A549 (cell line): ENCODE data around the gene SP2. TPM values are rescaled to one million over a fixed set of nuclear protein-coding genes. Genes with fewer than 3 reads are reported as not detected.

ENCODE experiments used
- ATAC-seq, 2 experiments: fragments of 200-7000 bp in 1 of 2; fragments of >200 bp in 1 of 2; cut with Nextera tagmentation in 1 of 2; cut with Tn5 transposase in 1 of 2; 3 replicates each; pipeline versions ENCODE4 v1.8.0 to v1.9.1; 2018 to 2020; ENCODE audit warnings: mild to moderate bottlenecking in 1 of 2, moderate library complexity in 1 of 2
- CTCF ChIA-PET: fragments of 300-600 bp; sonication (Branson Sonifier 250); formaldehyde crosslinking; extraction: SDS; loops from one replicate; lab custom pipeline; 2021; ENCODE audit warnings: antibody characterized with exemption, inconsistent platforms; lab: Yijun Ruan, JAX
- POLR2A ChIA-PET: fragments of 350-600 bp; formaldehyde crosslinking; extraction: SDS; loops from one replicate; lab custom pipeline; 2021; ENCODE audit warnings: antibody characterized with exemption, inconsistent platforms; lab: Yijun Ruan, JAX
- DNase-seq, 2 experiments: peaks; one replicate each; pipeline versions ENCODE4 v3.0.0 to v3.0.0-alpha.2; 2011 to 2016; ENCODE audit warnings: low read depth in 1 of 2, low spot score in 1 of 2
- FAIRE-seq: peaks from 2 replicates; lab custom pipeline; 2011; peaks lifted over from hg19 to GRCh38; lab: Jason Lieb, UNC
- H3K27ac ChIP-seq, 2 experiments: fragments of >200 bp; sonication (Bioruptor Twin); formaldehyde crosslinking; 3 replicates each; pipeline ENCODE4 v1.5.1; 2016 to 2017
- H3K4me1 ChIP-seq: fragments of >200 bp; sonication (Bioruptor Twin); formaldehyde crosslinking; 3 replicates; pipeline ENCODE4 v1.6.1; 2016
- H3K4me2 ChIP-seq: fragments of >200 bp; sonication (Bioruptor Twin); formaldehyde crosslinking; 3 replicates; pipeline ENCODE4 v1.6.1; 2016
- H3K4me3 ChIP-seq: fragments of >200 bp; sonication (Bioruptor Twin); formaldehyde crosslinking; 3 replicates; pipeline ENCODE4 v1.5.1; 2016
- H3K9me3 ChIP-seq: fragments of >200 bp; sonication (Bioruptor Twin); formaldehyde crosslinking; 3 replicates; pipeline ENCODE4 v1.6.1; 2016
- BCL3 ChIP-seq: fragments of >200 bp; sonication (Bioruptor Twin); formaldehyde crosslinking; IDR thresholded peaks from 3 replicates; pipeline ENCODE4 v1.6.1; 2016
- CBX8 ChIP-seq: fragments of 200-600 bp; sonication (generic); IDR thresholded peaks from 2 replicates; pipeline ENCODE4 v1.6.1; 2016
- CHD2 ChIP-seq: fragments of 150-350 bp; IDR thresholded peaks from 2 replicates; pipeline ENCODE4 v1.6.1; 2014; ENCODE audit warnings: low read length; ENCODE audit not compliant: partially characterized antibody
- CTCF ChIP-seq: fragments of >200 bp; sonication (Bioruptor Twin); formaldehyde crosslinking; IDR thresholded peaks from 3 replicates; pipeline ENCODE4 v1.5.1; 2016
- E2F6 ChIP-seq: IDR thresholded peaks from 2 replicates; pipeline ENCODE4 v1.6.1; 2012; ENCODE audit warnings: low read depth, borderline replicate concordance
- EHF ChIP-seq: fragments of 250-450 bp; sonication (Bioruptor Pico); IDR thresholded peaks from 2 replicates; pipeline ENCODE4 v1.5.0; 2020; ENCODE audit warnings: mild to moderate bottlenecking
- EHMT2 ChIP-seq: fragments of 200-600 bp; sonication (generic); IDR thresholded peaks from 2 replicates; pipeline ENCODE4 v1.6.1; 2016; ENCODE audit warnings: antibody characterized with exemption, low read depth, mild to moderate bottlenecking, moderate library complexity
- EP300 ChIP-seq, 2 experiments: fragments of >200 bp; sonication (Bioruptor Twin); formaldehyde crosslinking; IDR thresholded peaks; 2 replicates in 1 of 2; 3 replicates in 1 of 2; pipeline ENCODE4 v1.6.1; 2016 to 2017
- ESRRA ChIP-seq: fragments of 150-350 bp; IDR thresholded peaks from 2 replicates; pipeline ENCODE4 v1.6.1; 2014; ENCODE audit warnings: mild to moderate bottlenecking, low read length, borderline replicate concordance
- FOSB ChIP-seq: fragments of 250-450 bp; sonication (Bioruptor Pico); IDR thresholded peaks from 2 replicates; pipeline ENCODE4 v1.5.0; 2020; ENCODE audit warnings: mild to moderate bottlenecking, moderate library complexity
- FOSL2 ChIP-seq, 2 experiments: fragments of 450-650 bp in 1 of 2; fragments of >200 bp in 1 of 2; sonication (Bioruptor Twin) in 1 of 2; formaldehyde crosslinking; IDR thresholded peaks; 2 replicates each; pipeline versions ENCODE4 v1.5.0 to v1.6.1; 2016 to 2020; ENCODE audit warnings: mild to moderate bottlenecking in 1 of 2, moderate library complexity in 1 of 2
- FOXS1 ChIP-seq: fragments of 250-450 bp; sonication (Bioruptor Pico); IDR thresholded peaks from 2 replicates; pipeline ENCODE4 v1.5.0; 2020; ENCODE audit warnings: mild to moderate bottlenecking, moderate library complexity
- HMGXB4 ChIP-seq: fragments of 250-450 bp; sonication (Bioruptor Pico); IDR thresholded peaks from 2 replicates; pipeline ENCODE4 v1.5.0; 2021; ENCODE audit warnings: mild to moderate bottlenecking, moderate library complexity, borderline replicate concordance
- HOXB13 ChIP-seq: fragments of 250-450 bp; sonication (Bioruptor Pico); IDR thresholded peaks from 2 replicates; pipeline ENCODE4 v1.5.0; 2020; ENCODE audit warnings: low read depth, mild to moderate bottlenecking, moderate library complexity
- JUN ChIP-seq, 2 experiments: fragments of >200 bp; sonication (Bioruptor Twin); formaldehyde crosslinking; IDR thresholded peaks; 2 replicates in 1 of 2; 3 replicates in 1 of 2; pipeline ENCODE4 v1.6.1; 2016 to 2017
- JUNB ChIP-seq: fragments of >200 bp; sonication (Bioruptor Twin); formaldehyde crosslinking; IDR thresholded peaks from 2 replicates; pipeline ENCODE4 v1.6.1; 2016
- MAX ChIP-seq: IDR thresholded peaks from 2 replicates; pipeline ENCODE4 v1.6.1; 2012
- NR3C1 ChIP-seq: fragments of >200 bp; sonication (Bioruptor Twin); formaldehyde crosslinking; IDR thresholded peaks from 3 replicates; pipeline ENCODE4 v1.6.1; 2017
- POLR2AphosphoS2 ChIP-seq: conservative IDR thresholded peaks from 2 replicates; pipeline ENCODE4 v1.6.1; 2012; ENCODE audit warnings: low read length, improper control_type of control experiment, inconsistent platforms
- RAD21 ChIP-seq, 2 experiments: fragments of >200 bp in 1 of 2; sonication (Bioruptor Twin) in 1 of 2; formaldehyde crosslinking in 1 of 2; IDR thresholded peaks in 1 of 2; conservative IDR thresholded peaks in 1 of 2; 2 replicates in 1 of 2; 3 replicates in 1 of 2; pipeline ENCODE4 v1.6.1; 2012 to 2018; ENCODE audit warnings: inconsistent platforms in 1 of 2
- REST ChIP-seq: fragments of 200-600 bp; sonication (generic); IDR thresholded peaks from 2 replicates; pipeline ENCODE4 v1.6.1; 2016; ENCODE audit warnings: antibody characterized with exemption, mild to moderate bottlenecking, moderate library complexity
- RNF2 ChIP-seq: fragments of 200-600 bp; sonication (generic); IDR thresholded peaks from 2 replicates; pipeline ENCODE4 v1.6.1; 2016; ENCODE audit warnings: low read depth, mild to moderate bottlenecking, antibody characterized with exemption, moderate library complexity, borderline replicate concordance
- SREBF2 ChIP-seq: fragments of 450-650 bp; IDR thresholded peaks from 2 replicates; pipeline ENCODE4 v1.6.1; 2014; ENCODE audit warnings: mild to moderate bottlenecking, moderate library complexity
- TFCP2L1 ChIP-seq: fragments of 250-450 bp; sonication (Bioruptor Pico); IDR thresholded peaks from 2 replicates; pipeline ENCODE4 v1.5.0; 2021; ENCODE audit warnings: mild to moderate bottlenecking
- ZC3H11A ChIP-seq: fragments of 450-650 bp; IDR thresholded peaks from 2 replicates; pipeline ENCODE4 v1.6.1; 2014; ENCODE audit warnings: antibody characterized with exemption, mild to moderate bottlenecking
- ZFP36 ChIP-seq: fragments of 450-650 bp; IDR thresholded peaks from 2 replicates; pipeline ENCODE4 v1.6.1; 2014; ENCODE audit warnings: borderline replicate concordance; ENCODE audit not compliant: partially characterized antibody
- WGBS: methylation state at CpG from one replicate; pipeline ENCODE4 v1.1.6; 2017; ENCODE audit errors: missing lambda C conversion rate; 5-methylcytosine and 5-hydroxymethylcytosine counted together
- polyA plus RNA-seq, 4 experiments: library from polyadenylated mRNA; depleted of rRNA in 3 of 4; stranded (reverse); fragments of >200 nt; fragmentation: RNase III in 1 of 4; extraction: RNeasy Plus Mini Kit Qiagen cat#74134 plus additional on column Dnase treatment in 1 of 4; gene quantifications; 2 replicates in 3 of 4; 3 replicates in 1 of 4; pipeline ENCODE4 v1.2.3, GENCODE V29; 2011 to 2017

SP2 gene
- polyA plus RNA-seq, 2 of the 4 experiments (the other 2 are of a cell fraction): 6.2 to 11.6 TPM

- Histone ChIP-seq H3K4me1 (peaks cover 53% of the 10 kb centered on the region), H3K4me3 (no peak overlapping the region), H3K9me3 (no peaks in the 10 kb centered on the region), H3K27ac (peak overlapping the region; percentile 69 to 88), H3K4me2 (peak overlapping the region; percentile 59)
- DNase-seq (peak; percentile 61 to 80), ATAC-seq (peak; percentile 35 to 52; a peak in 5 of 6 replicates), FAIRE-seq (no peak)
- ChIA-PET POLR2A (interaction anchor here (2.0 kb wide), 1 partner anchor 72 kb away, joined by 6 read pairs; the partner anchor contains the start of gene SP2), CTCF (interaction anchor here (1.5 to 38.7 kb wide), 8 partner anchors 11 to 125 kb away, joined by 3 to 1426 read pairs (median 74); partner anchors contain the start of genes PNPO, PRR15L and SCRN2)
- TF ChIP-seq HOXB13 (CRISPR knock-in tag) (peak; percentile 44; the same call in 1 of the 2 replicates), RNF2 (no peak), E2F6 (peak; percentile 49; the same call in 1 of the 2 replicates), MAX (peak; percentile 55; the same call in 1 of the 2 replicates), EHF (CRISPR knock-in tag) (no peak), CHD2 (no peak), JUN (IDR thresholded peaks at IDR 0.05) (0 out of 5 replicates have a peak, but pooled peaks have one; percentile 25 to 47), FOSL2 (IDR thresholded peaks at IDR 0.05) (peak; percentile 78), FOSL2 (CRISPR knock-in tag; IDR thresholded peaks at IDR 0.05) (peak; percentile 87), JUNB (peak; percentile 81), SREBF2 (no peak)
- 11% methylated on average over 5 of the region's 5 CpGs for WGBS
These were observed 71.7 kb downstream of the SP2 start for GRCh38 chr17:47967607-47968252.

- WGBS: 91% methylated on average over 5 of the region's 5 CpGs
- FAIRE-seq: no peak
- no peak overlapping the region; the same call in 2 of the 3 replicates for H3K4me2 ChIP-seq
- no peak overlapping the region for H3K4me3 ChIP-seq
- H3K4me1 ChIP-seq: peaks cover 53% of the 10 kb centered on the region
- ChIA-PET CTCF (interaction anchor here (0.9 to 38.7 kb wide), 12 partner anchors 10 to 126 kb away, joined by 3 to 1426 read pairs (median 22); partner anchors contain the start of genes PNPO, PRR15L and SCRN2), POLR2A (interaction anchor here (0.6 to 2.0 kb wide), 3 partner anchors 11 to 73 kb away, joined by 3 to 6 read pairs (median 4); partner anchors contain the start of genes PRR15L and SP2)
- DNase-seq: no peak
- no peak for ATAC-seq
- H3K27ac ChIP-seq: peak overlapping the region; percentile 69 to 88
- H3K9me3 ChIP-seq: no peaks in the 10 kb centered on the region
- TF ChIP-seq RAD21 (conservative IDR thresholded peaks at IDR 0.05 in 1 of 2, IDR thresholded peaks at IDR 0.05 in 1 of 2): no peak
- no peak for TF ChIP-seq NR3C1
- no peak for TF ChIP-seq RNF2
- TF ChIP-seq FOSB (CRISPR knock-in tag): no peak
- TF ChIP-seq ESRRA: no peak
- TF ChIP-seq REST: no peak
- TF ChIP-seq POLR2AphosphoS2: no peak
- no peak for TF ChIP-seq BCL3
- TF ChIP-seq TFCP2L1 (CRISPR knock-in tag): no peak
- no peak for TF ChIP-seq EP300 (IDR thresholded peaks at IDR 0.05)
- no peak for TF ChIP-seq ZC3H11A
- TF ChIP-seq CTCF: no peak
- TF ChIP-seq SREBF2: no peak
- no peak for TF ChIP-seq ZFP36
- no peak for TF ChIP-seq FOXS1
- TF ChIP-seq EHMT2: no peak
- no peak for TF ChIP-seq HMGXB4
- TF ChIP-seq CBX8: no peak
These were observed 72.8 kb downstream of the SP2 start for GRCh38 chr17:47968836-47969235.
